ENCODE measurements around the gene FEN1.

FEN1 gene, protein sequence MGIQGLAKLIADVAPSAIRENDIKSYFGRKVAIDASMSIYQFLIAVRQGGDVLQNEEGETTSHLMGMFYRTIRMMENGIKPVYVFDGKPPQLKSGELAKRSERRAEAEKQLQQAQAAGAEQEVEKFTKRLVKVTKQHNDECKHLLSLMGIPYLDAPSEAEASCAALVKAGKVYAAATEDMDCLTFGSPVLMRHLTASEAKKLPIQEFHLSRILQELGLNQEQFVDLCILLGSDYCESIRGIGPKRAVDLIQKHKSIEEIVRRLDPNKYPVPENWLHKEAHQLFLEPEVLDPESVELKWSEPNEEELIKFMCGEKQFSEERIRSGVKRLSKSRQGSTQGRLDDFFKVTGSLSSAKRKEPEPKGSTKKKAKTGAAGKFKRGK

GRCh38 chr11:61792310-61793082 is at the start of gene FEN1, which contains the start of gene TMEM258:
Gene FEN1, plus strand, starts transcription at chr11:61792911. Its CDS starts 2,451 bp downstream, at chr11:61795362.
Gene TMEM258, minus strand, starts transcription at chr11:61792599. Its CDS starts 41 bp downstream, at chr11:61792558.
- peak; percentile 92 for FAIRE-seq
- DNase-seq (ENCODE audit: insufficient read length, low spot score), result peak; percentile 89

- no peak for DNase-seq (ENCODE audit: insufficient read length, low spot score)
- no peak for FAIRE-seq
Observed at GRCh38 chr11:61743486-61744095, 49.1 kb upstream of the FEN1 start.

DNA sequence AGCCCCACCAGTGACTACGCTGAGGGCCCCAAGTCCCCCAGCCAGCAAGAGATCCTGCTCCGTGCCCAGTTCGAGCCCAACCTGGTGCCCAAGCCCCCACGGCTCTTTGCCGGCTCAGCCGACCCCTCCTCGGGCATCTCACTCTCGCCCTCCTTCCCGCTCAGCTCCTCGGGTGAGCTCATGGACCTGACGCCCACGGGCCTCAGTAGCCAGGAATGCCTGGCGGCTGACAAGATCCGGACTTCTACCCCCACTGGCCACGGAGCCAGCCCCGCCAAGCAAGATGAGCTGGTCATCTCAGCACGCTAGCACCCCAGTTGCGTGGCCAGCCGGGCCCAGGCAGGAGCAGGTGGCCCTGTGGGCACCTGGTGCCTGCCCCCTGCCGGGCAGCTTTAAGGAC is 48.5 kb upstream of the FEN1 start:
- no peak for FAIRE-seq

GRCh38 chr11:61744609-61745156 is 48.0 kb upstream of the FEN1 start:
- no peak for DNase-seq (ENCODE audit: insufficient read length, low spot score)
- no peak for FAIRE-seq

More for the DNA sequence above, 48.5 kb upstream of the FEN1 start:
- DNase-seq (ENCODE audit: insufficient read length, low spot score), result no peak

- DNase-seq (ENCODE audit: insufficient read length, low spot score) (no peak), FAIRE-seq (no peak)
Observed at GRCh38 chr11:61745781-61746441, 46.8 kb upstream of the FEN1 start.

DNA sequence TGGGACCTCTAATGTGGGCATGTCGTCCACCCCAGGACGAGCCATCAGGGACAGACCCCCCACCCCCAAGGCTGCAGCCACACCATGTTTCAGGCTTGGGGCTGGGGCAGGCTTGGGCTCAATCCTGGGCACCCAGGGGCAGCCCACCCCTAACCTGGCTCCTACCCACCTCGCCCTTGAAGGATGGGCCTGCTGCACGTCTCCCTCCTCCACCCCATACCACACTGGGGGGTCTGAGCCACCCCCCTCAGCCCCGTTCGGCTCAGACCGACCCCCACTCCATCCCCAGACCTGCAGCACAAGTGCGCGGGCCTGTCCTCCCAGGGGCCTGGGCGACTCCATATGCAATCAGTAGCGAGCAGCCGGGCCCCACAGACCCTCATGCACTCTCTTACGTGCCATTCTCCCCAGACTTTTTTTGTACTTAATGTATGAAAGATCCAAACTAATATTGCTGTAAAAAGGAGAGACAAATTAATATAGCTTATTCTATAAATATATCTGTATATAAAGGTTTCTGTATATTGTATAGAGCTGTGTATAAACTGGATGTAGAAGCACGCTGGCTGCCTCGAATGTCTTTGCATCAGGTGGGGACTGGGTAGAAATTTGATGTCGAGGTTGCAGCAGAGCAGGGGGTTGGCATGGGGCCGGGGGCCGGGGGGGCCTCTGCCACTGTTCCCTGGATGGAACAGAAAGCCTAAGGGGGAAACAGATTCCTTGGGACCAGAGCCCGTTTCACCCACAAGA is 46.1 kb upstream of the FEN1 start:
- no peak for FAIRE-seq
- no peak for DNase-seq (ENCODE audit: insufficient read length, low spot score)

DNA sequence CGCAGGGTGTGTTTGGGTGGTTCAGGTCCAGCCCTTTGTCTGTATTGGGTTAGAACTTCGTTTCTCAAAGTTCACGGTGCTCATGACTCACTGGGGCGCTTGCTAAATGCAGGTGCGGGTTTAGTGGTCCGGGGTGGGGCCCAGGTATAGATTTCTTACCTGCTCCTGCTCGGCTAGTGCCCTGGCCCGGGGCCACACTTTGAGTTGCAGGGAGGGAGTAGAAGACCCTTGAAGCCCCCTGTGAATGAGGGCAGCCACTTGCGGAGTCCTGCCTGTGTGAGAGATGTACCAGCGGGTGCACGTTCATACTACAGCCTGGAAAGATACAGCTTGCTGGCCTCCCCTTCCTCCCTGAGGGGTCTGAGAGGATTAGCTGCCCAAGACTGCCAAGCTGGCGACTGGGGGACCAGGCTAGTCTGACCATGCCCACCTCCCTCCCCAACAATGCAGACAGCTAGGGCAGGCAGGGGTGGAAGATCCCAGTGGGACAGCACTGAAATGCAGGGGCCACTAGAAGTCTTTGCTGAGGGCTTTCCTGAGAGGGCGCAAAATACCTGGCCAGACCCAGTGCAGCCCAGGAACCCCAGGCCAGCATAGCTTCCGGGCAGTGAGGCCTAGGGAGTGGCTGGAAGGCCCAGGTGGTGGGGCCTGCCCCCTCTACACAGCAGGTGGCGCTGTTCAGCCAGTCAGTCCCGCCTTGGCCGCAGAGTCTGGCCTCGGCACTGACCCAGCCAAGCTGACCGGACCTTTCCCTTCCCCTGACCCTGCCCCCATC is 45.3 kb upstream of the FEN1 start:
- FAIRE-seq (peak; percentile 82), DNase-seq (ENCODE audit: insufficient read length, low spot score) (peak; percentile 95)

GRCh38 chr11:61747967-61748285 is 44.8 kb upstream of the FEN1 start:
- DNase-seq (ENCODE audit: insufficient read length, low spot score) (no peak), FAIRE-seq (no peak)

DNA sequence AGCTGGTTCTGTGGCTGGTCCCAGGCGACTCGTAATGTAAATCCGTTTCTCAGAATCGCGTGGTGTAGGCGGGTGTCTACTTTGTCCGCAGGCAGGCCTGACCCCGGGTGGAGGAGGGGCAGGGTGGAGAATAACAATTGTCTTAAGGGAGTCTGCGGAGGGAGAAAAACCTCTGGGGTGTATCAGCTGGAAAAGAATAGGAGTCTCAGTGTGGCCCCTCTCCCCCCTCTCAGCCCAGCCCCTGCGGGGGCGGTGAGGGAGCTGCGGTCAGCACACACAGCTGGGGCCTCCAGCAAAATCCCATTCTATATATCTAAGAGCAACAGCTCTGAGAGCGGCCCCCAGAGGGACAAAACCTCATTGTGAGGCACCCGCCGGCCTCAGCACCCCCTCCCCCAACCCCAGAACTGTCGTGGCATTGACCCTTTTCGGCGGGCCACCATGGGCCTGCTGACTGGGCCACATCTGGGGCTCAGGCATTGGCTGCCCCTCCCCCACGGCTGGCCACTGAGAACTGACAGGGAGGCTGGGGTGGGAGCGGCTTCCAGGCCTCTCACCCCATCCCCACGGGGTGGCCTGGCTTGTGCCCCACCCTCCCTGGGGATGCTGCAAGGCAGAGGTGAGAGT is 43.0 kb upstream of the FEN1 start:
- FAIRE-seq, result no peak
- no peak for DNase-seq (ENCODE audit: insufficient read length, low spot score)

DNA sequence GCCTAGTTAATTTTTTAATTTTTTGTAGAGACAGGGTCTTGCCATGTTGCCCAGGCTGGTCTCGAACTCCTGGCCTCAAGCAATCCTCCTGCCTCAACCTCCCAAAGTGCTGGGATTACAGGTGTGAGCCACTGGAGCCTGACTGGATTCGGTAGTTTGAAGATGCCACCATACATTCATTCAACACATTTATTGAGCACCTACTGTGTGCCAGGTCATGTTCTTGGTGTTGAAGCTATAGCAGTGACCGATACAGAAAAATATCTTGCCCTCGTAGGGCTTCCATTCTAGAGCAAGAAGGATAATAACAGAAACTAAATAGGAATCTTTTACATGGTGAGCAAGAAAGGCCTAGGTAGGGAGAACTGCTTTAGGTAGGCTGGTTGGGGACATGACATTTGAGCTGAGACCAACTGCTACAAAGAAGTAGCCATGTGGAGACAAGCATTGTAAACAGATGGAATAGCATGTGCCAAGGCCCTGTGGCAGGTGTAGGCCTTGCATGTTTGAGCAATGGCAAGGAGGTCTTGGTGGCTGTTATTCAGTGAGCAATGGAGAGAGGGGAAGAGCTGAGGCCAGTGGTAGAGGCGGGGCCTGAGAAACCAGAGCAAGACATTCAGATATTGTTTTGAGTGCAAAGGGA is 42.0 kb upstream of the FEN1 start:
- no peak for FAIRE-seq
- no peak for DNase-seq (ENCODE audit: insufficient read length, low spot score)

GRCh38 chr11:61751384-61751783 is 41.3 kb upstream of the FEN1 start:
- FAIRE-seq (no peak), DNase-seq (ENCODE audit: insufficient read length, low spot score) (no peak)

DNA sequence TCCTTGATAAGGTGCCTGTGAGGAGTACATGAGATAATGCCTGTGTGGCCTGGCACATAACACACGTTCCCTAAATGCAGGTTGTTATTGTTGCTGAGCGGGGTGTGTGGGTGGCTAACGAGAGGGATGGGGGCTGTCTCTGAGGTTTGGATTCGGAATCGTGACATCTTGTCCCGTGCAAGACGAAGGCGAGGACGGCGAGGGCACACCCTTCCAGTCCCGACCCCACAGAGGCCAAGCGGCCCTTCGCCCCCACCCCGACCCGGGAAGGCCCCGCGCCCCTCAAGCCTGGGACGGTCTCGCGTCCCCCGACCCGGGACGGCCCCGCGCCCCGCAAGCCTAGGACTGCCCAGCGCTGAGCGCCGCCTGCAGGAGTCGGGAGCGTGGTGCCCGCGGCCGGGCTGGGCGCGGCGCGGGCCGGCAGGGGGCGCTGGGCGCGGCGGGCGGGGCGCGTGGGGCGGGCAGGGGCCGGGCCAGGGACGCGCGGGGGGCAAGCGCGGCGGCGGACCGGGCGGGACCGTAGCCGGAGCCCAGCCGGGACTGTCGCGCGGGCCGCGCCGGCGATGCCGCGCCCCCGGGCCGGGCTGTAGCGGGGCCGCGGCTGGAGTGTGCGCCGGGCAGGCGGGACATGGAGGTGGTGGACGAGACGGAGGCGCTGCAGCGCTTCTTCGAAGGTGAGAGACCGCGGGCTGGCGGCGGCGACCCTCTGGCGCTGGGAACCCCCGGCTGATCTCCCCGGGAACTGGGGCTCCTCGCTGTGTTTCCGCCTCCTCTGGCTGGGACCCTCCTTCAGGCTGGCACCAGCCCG is 40.4 kb upstream of the FEN1 start, which contains the start of gene MYRF:
MYRF (plus strand) TSS at position 520 of the 808 bp plus-strand sequence; CDS start at position 629, 109 bp downstream.
- FAIRE-seq, result no peak
- DNase-seq (ENCODE audit: insufficient read length, low spot score), result peak; percentile 72

GRCh38 chr11:61752925-61753521 is 39.7 kb upstream of the FEN1 start:
- DNase-seq (ENCODE audit: insufficient read length, low spot score), result no peak
- FAIRE-seq, result no peak

DNA sequence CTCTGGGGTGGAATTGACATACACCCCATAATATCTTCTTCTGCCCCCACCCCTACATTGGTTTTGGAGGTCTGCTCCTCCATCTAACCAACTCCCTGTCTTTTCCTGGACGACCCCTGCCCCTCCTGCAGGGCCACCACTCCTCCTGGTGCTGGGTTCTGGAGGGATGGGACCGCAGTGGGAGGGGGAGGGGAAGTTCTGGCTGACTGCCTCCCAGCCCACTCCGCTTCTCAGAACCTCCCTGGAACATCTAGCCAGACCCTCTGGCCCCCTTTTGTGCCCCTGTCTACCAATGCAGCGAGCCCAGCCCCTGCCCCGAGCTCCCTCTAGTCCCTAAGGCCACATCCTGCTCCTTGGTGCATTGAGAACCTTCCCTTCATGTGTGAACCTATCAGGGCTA is 39.0 kb upstream of the FEN1 start:
- no peak for DNase-seq (ENCODE audit: insufficient read length, low spot score)
- no peak for FAIRE-seq

DNA sequence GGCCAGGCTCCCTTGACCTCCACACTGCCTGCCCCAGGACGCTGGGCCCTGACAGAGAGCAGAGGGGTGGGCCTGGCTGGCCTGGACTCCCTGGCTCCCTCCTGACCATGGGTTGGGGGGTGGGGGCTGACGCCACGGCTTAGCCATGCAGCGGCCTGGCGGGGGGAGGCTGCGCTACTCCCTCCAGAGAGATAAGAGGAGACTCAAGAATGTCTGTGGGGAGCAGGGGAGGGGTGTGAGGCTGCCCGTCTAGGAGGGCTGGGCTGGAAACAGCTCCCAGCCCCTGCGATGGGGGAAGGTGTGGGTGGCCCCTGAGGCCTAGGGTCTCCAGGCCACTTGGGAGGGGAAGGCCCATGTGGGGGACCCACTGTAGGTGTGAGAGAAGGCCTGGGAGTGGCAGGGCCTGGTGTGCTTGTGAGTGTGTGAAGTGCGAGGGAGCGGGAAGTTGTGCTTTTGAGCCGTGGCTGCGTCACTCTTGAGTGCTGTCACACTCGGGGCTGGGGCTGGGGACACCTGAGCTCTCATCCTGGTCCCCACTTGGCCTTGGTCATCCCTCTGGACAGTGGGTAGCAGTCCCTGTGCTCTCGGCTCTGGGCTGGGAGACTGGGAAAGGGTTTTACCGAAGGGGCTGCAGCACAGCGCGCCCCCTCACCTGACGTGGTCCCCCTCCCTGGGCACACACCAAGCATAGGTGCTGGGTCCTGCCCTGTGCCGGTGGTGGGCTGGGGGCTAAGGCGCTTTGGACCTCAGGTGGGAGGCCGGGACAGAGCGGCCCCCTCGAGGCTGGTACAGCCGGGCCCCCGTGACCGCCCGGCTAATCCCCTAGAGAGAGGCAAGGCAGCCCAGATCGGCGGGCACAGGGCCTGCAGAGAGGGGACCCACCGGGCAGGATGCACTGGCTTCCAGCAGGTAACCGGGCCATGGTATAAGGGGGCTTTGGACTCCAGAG is 37.9 kb upstream of the FEN1 start:
- FAIRE-seq (no peak), DNase-seq (ENCODE audit: insufficient read length, low spot score) (no peak)

DNA sequence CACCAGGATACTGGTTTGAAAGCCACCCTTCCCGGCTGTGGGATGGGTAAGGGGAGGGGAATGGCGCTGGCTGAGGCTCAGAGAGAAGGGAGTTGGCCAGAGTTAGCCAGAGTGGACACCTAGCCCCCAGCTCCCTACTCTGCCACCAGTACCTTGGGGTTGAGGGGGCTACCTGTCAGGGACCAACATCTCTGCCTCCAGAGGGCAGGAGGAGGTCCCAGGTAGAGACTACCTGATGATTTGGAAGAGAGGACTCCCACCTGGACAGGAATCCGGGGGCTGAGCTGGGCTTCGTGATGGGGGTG is 36.6 kb upstream of the FEN1 start:
- FAIRE-seq (no peak), DNase-seq (ENCODE audit: insufficient read length, low spot score) (no peak)

Measured in GM19239 (cell line).